GM21526 (cell line): ENCODE measurements around the gene RPL10A.
"Not testable (repeated sequence)": the region's sequence is repeated elsewhere in the genome, so short reads cannot be mapped to it uniquely, and the experiment has no call there.

Experiments used
- ATAC-seq: cut with Tn5 transposase; IDR thresholded peaks from one replicate; pipeline ENCODE4 v1.9.1; 2021; ENCODE audit warnings: moderate library complexity; ENCODE audit not compliant: unreplicated experiment, low FRiP score

RPL10A gene

GRCh38 chr6:35468181-35468979, at the start of gene RPL10A:
RPL10A (plus strand) TSS chr6:35468401; CDS start chr6:35468435, 34 bp downstream.
- ATAC-seq = peak; percentile 67

- no peak for ATAC-seq
Measured at GRCh38 chr6:35419417-35419816, 48.8 kb upstream of the RPL10A start.

- no peak for ATAC-seq
Measured at GRCh38 chr6:35419961-35420360, 48.2 kb upstream of the RPL10A start.

- no peak for ATAC-seq
Measured at GRCh38 chr6:35425284-35425683, 42.9 kb upstream of the RPL10A start.

- no peak for ATAC-seq
Measured at GRCh38 chr6:35426074-35426473, 42.1 kb upstream of the RPL10A start.

GRCh38 chr6:35427435-35427834, 40.8 kb upstream of the RPL10A start:
- no peak for ATAC-seq

GRCh38 chr6:35427851-35428321, 40.3 kb upstream of the RPL10A start:
- ATAC-seq = no peak

GRCh38 chr6:35428421-35429149, 39.6 kb upstream of the RPL10A start:
- ATAC-seq = no peak

GRCh38 chr6:35429463-35429862, 38.7 kb upstream of the RPL10A start:
- no peak for ATAC-seq

- ATAC-seq = no peak
Measured at GRCh38 chr6:35432291-35432690, 35.9 kb upstream of the RPL10A start.

GRCh38 chr6:35432702-35433101, 35.5 kb upstream of the RPL10A start:
- ATAC-seq = not testable (repeated sequence)

GRCh38 chr6:35435074-35435837, 32.9 kb upstream of the RPL10A start:
- no peak for ATAC-seq

GRCh38 chr6:35436071-35436857, 31.9 kb upstream of the RPL10A start:
- ATAC-seq = no peak

- ATAC-seq = not testable (repeated sequence)
Measured at GRCh38 chr6:35438378-35439065, 29.7 kb upstream of the RPL10A start.

GRCh38 chr6:35439308-35439707, 28.9 kb upstream of the RPL10A start:
- ATAC-seq = no peak

- no peak for ATAC-seq
Measured at GRCh38 chr6:35441205-35441604, 27.0 kb upstream of the RPL10A start.

- no peak for ATAC-seq
Measured at GRCh38 chr6:35441642-35442041, 26.6 kb upstream of the RPL10A start.

GRCh38 chr6:35442693-35443092, 25.5 kb upstream of the RPL10A start:
- ATAC-seq = no peak

GRCh38 chr6:35443341-35444030, 24.7 kb upstream of the RPL10A start:
- no peak for ATAC-seq
